Hepatocyte (in vitro differentiated cells): ENCODE data around the gene CAAP1.

Experiments
- CTCF ChIP-seq: fragments of 200-600 bp; sonication (generic); IDR thresholded peaks from 2 replicates; pipeline ENCODE4 v1.5.1; 2016; ENCODE audit warnings: antibody characterized with exemption, mild to moderate bottlenecking; ENCODE audit not compliant: poor library complexity
- EZH2 ChIP-seq: fragments of 200-600 bp; sonication (generic); IDR thresholded peaks from 2 replicates; pipeline ENCODE4 v1.6.1; 2016; ENCODE audit warnings: antibody characterized with exemption, mild to moderate bottlenecking, borderline replicate concordance

DNA sequence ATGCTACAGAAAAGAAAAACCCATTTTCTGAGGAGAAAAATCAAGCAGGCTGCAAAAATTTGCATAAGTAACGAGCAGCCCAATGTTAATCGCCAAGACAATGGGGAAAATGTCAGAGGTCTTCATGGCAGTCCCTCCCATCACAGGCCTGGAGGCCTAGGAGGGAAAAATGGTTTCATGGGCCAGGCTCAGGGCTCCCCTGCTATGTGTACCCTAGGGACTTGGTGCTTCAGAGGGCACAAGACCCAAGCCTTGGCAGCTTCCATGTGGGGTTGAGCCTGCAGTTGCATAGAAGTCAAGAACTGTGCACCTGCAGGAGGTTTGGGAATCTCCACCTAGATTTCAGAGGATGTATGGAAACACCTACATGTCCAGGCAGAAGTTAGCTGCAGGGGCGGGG is 10.4 kb downstream of the CAAP1 start:
- TF ChIP-seq EZH2 (no peak), CTCF (no peak)
